H9 (cell line): Measurements from ENCODE around the gene DNAAF1. TPM values are rescaled to one million over a fixed set of nuclear protein-coding genes. Genes with fewer than 3 reads are reported as not detected.

Experiments
- DNase-seq: peaks from one replicate; pipeline ENCODE4 v3.0.0-alpha.2; 2017
- H2AFZ ChIP-seq: one replicate; pipeline ENCODE4 v1.6.1; 2013; ENCODE audit warnings: mild to moderate bottlenecking, low read length, control low read depth, moderate library complexity
- H2AK5ac ChIP-seq: 2 replicates; pipeline ENCODE4 v1.6.1; 2013; ENCODE audit warnings: low read length, control low read depth, mixed read lengths; ENCODE audit not compliant: insufficient read length
- H2BK120ac ChIP-seq: one replicate; pipeline ENCODE4 v1.6.1; 2013; ENCODE audit warnings: low read depth, mild to moderate bottlenecking, low read length, control low read depth, inconsistent platforms; ENCODE audit not compliant: poor library complexity, severe bottlenecking
- H2BK12ac ChIP-seq: 2 replicates; pipeline ENCODE4 v1.6.1; 2013; ENCODE audit warnings: low read length, control low read depth, mixed read lengths, low read depth; ENCODE audit not compliant: insufficient read length
- H2BK15ac ChIP-seq: 2 replicates; pipeline ENCODE4 v1.6.1; 2013; ENCODE audit warnings: low read depth, low read length, control low read depth
- H2BK20ac ChIP-seq: one replicate; pipeline ENCODE4 v1.6.1; 2013; ENCODE audit warnings: low read depth, mild to moderate bottlenecking, low read length, control low read depth, inconsistent platforms; ENCODE audit not compliant: poor library complexity, severe bottlenecking
- H2BK5ac ChIP-seq: 2 replicates; pipeline ENCODE4 v1.6.1; 2013; ENCODE audit warnings: low read length, control low read depth, mixed read lengths; ENCODE audit not compliant: insufficient read length
- H3K14ac ChIP-seq: 2 replicates; pipeline ENCODE4 v1.6.1; 2013; ENCODE audit warnings: low read length, control low read depth; ENCODE audit not compliant: insufficient read depth
- H3K18ac ChIP-seq: 2 replicates; pipeline ENCODE4 v1.6.1; 2013; ENCODE audit warnings: low read depth, mild to moderate bottlenecking, mixed read lengths, low read length, control low read depth; ENCODE audit not compliant: insufficient read length
- H3K23ac ChIP-seq: 2 replicates; pipeline ENCODE4 v1.6.1; 2013; ENCODE audit warnings: low read length, control low read depth, mixed read lengths, low read depth; ENCODE audit not compliant: insufficient read length
- H3K23me2 ChIP-seq: 2 replicates; pipeline ENCODE4 v1.6.1; 2013; ENCODE audit warnings: low read depth, mild to moderate bottlenecking, mixed read lengths, low read length, control low read depth; ENCODE audit not compliant: insufficient read length, poor library complexity, severe bottlenecking
- H3K27ac ChIP-seq: 2 replicates; pipeline ENCODE4 v1.5.1; 2013; ENCODE audit warnings: low read length, control low read depth, mixed read lengths, low read depth; ENCODE audit not compliant: insufficient read length
- H3K27me3 ChIP-seq: 2 replicates; pipeline ENCODE4 v1.6.1; 2013; ENCODE audit warnings: low read length, control low read depth, inconsistent platforms; ENCODE audit not compliant: insufficient read depth
- H3K4ac ChIP-seq: 2 replicates; pipeline ENCODE4 v1.6.1; 2013; ENCODE audit warnings: low read depth, mild to moderate bottlenecking, control low read depth, inconsistent platforms, low read length, moderate library complexity
- H3K4me1 ChIP-seq: 2 replicates; pipeline ENCODE4 v1.6.1; 2013; ENCODE audit warnings: low read length, control low read depth, inconsistent platforms; ENCODE audit not compliant: insufficient read depth
- H3K4me2 ChIP-seq: 2 replicates; pipeline ENCODE4 v1.6.1; 2013; ENCODE audit warnings: low read length, control low read depth, mixed read lengths; ENCODE audit not compliant: insufficient read length, insufficient read depth
- H3K56ac ChIP-seq: 2 replicates; pipeline ENCODE4 v1.6.1; 2013; ENCODE audit warnings: low read depth, mild to moderate bottlenecking, mixed read lengths, low read length, control low read depth; ENCODE audit not compliant: insufficient read length
- H3K79me1 ChIP-seq: 2 replicates; pipeline ENCODE4 v1.6.1; 2013; ENCODE audit warnings: low read depth, mild to moderate bottlenecking, moderate library complexity, low read length, control low read depth, inconsistent platforms; ENCODE audit not compliant: insufficient read depth, poor library complexity, severe bottlenecking
- H3K79me2 ChIP-seq: 2 replicates; pipeline ENCODE4 v1.6.1; 2013; ENCODE audit warnings: low read length, control low read depth, inconsistent platforms; ENCODE audit not compliant: insufficient read depth
- H3K9ac ChIP-seq: 2 replicates; pipeline ENCODE4 v1.6.1; 2013; ENCODE audit warnings: low read length, control low read depth, mixed read lengths; ENCODE audit not compliant: insufficient read length; ENCODE audit errors: extremely low read depth
- H3K9me3 ChIP-seq: one replicate; pipeline ENCODE4 v1.6.1; 2013; ENCODE audit warnings: low read depth, low read length, inconsistent platforms; ENCODE audit not compliant: control insufficient read depth
- H3T11ph ChIP-seq: one replicate; pipeline ENCODE4 v1.6.1; 2013; ENCODE audit warnings: mild to moderate bottlenecking, low read length, control low read depth, inconsistent platforms
- H4K20me1 ChIP-seq: one replicate; pipeline ENCODE4 v1.6.1; 2013; ENCODE audit not compliant: control insufficient read depth, insufficient read length, insufficient read depth
- H4K5ac ChIP-seq: 2 replicates; pipeline ENCODE4 v1.6.1; 2013; ENCODE audit warnings: low read depth, mild to moderate bottlenecking, mixed read lengths, low read length, control low read depth; ENCODE audit not compliant: insufficient read length
- H4K8ac ChIP-seq: replicated peaks from 2 replicates; pipeline ENCODE4 v1.6.1; 2013; ENCODE audit warnings: low read length, control low read depth, mixed read lengths, low read depth; ENCODE audit not compliant: insufficient read length
- H4K91ac ChIP-seq: 2 replicates; pipeline ENCODE4 v1.6.1; 2013; ENCODE audit warnings: low read depth, mild to moderate bottlenecking, moderate library complexity, mixed read lengths, low read length, control low read depth; ENCODE audit not compliant: insufficient read length
- H3K27ac Mint-ChIP-seq, 3 experiments: 2 replicates in 2 of 3; 3 replicates in 1 of 3; pipeline ENCODE4 v1.8.0; 2020 to 2021; ENCODE audit warnings: mixed read lengths in 3 of 3, mild to moderate bottlenecking in 1 of 3, moderate library complexity in 1 of 3
- H3K27me3 Mint-ChIP-seq: 2 replicates; pipeline ENCODE4 v1.8.0; 2021; ENCODE audit warnings: low read depth, mild to moderate bottlenecking, moderate library complexity, mixed read lengths
- H3K36me3 Mint-ChIP-seq, 3 experiments: 2 replicates in 2 of 3; 3 replicates in 1 of 3; pipeline ENCODE4 v1.8.0; 2020 to 2021; ENCODE audit warnings: low read depth in 3 of 3, mixed read lengths in 3 of 3; ENCODE audit not compliant: insufficient read depth in 1 of 3
- H3K4me1 Mint-ChIP-seq, 2 experiments: 2 replicates each; pipeline ENCODE4 v1.8.0; 2020; ENCODE audit warnings: mixed read lengths in 2 of 2
- H3K4me3 Mint-ChIP-seq, 2 experiments: 2 replicates in 1 of 2; 3 replicates in 1 of 2; pipeline ENCODE4 v1.8.0; 2020 to 2021; ENCODE audit warnings: mild to moderate bottlenecking in 2 of 2, mixed read lengths in 2 of 2, moderate library complexity in 1 of 2
- H3K9me3 Mint-ChIP-seq, 2 experiments: 2 replicates in 1 of 2; 3 replicates in 1 of 2; pipeline ENCODE4 v1.8.0; 2020; ENCODE audit warnings: mild to moderate bottlenecking in 2 of 2, mixed read lengths in 2 of 2, moderate library complexity in 1 of 2
- WGBS: extraction: QIAGEN DNeasy Blood & Tissue Kit; methylation state at CpG from one replicate; pipeline ENCODE4 v1.1.7; 2013; ENCODE audit warnings: missing lambda C conversion rate, low lambda C conversion rate, mixed read lengths; ENCODE audit not compliant: insufficient read length; ENCODE audit errors: extremely low coverage; 5-methylcytosine and 5-hydroxymethylcytosine counted together
- total RNA-seq: library from RNA; stranded (reverse); gene quantifications from 2 replicates; pipeline ENCODE4 v1.2.1, GENCODE V29; 2021
- TF ChIP-seq, protein P1 (sequence below): fragments of 200-600 bp; sonication (generic); conservative IDR thresholded peaks from 3 replicates; pipeline ENCODE4 v1.8.0; 2021; ENCODE audit warnings: antibody characterized with exemption, mild to moderate bottlenecking

The DNAAF1 gene
- total RNA-seq, 1 experiment from 2014 or later = not detected

DNA sequence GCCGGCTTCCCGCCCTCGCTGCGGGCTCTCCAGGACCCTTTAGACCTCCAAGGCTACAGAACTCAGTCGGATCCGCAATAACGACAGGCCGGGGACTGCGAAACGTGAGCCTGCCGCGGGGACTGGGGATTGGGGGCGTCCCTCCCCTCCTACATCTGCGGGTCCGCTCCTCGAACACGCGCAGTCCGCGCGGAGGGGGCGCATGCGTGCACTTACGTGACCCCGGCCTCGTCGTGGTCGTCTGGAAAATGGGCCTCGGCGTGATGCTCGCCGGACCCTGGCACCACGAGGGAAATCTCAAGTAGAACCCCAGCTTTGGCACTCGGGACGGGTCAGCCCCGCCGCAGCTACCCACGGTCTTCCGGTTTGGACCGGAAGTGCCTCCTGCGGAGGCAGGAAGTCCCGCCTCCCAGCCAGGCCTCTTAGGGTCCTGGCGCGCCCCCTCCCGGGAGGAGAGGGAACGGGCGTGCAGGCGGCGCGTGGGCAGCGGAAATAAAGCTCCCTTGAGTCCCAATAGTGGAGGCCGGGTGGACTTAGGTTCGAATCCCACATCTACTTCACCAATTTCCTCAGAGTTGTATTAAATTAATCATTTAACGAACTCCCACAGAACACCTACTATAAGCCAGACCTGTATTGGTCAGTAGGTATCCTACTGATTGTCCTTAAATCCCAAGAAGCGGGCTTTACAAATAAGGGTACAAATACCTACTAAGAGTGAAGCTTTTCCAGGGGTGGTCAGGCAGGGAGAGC is 41.8 kb downstream of the DNAAF1 start, which contains the start of gene TAF1C:
TAF1C (minus strand) TSS at position 373 of the 753 bp plus-strand sequence. CDS start 2,069 bp downstream, outside the sequence.
- H3K27ac ChIP-seq = no peak within 1 kb of the TSS
- Mint-ChIP-seq H3K9me3 (no peaks in the 10 kb centered on the region), H3K27me3 (peaks cover 2% of the 10 kb centered on the region; the same call in 1 of the 2 replicates)

More for the DNA sequence above, 41.8 kb downstream of the DNAAF1 start, which contains the start of gene TAF1C:
- no peak within 1 kb of the TSS for H2BK12ac ChIP-seq
- Mint-ChIP-seq H3K36me3 (peaks cover 12 to 34% (median 34%) of the 10 kb centered on the region in 3 experiments; a peak in 6 of 7 replicates), H3K4me1 (peaks cover 8 to 13% of the 10 kb centered on the region in 2 experiments), H3K27ac (peak within 1 kb of the TSS in 2 of 3 experiments; percentile 82 to 87; a peak in 3 of 7 replicates), H3K4me3 (peak within 1 kb of the TSS; percentile 92 to 94)
- H3K23ac ChIP-seq = no peak within 1 kb of the TSS
- H2AK5ac ChIP-seq = no peak within 1 kb of the TSS
- H3K79me1 ChIP-seq = peaks cover 6% of the 10 kb centered on the region
- peaks cover 9% of the 10 kb centered on the region; the same call in 1 of the 2 replicates for H3K79me2 ChIP-seq
- H3K56ac ChIP-seq = no peak within 1 kb of the TSS
- no peak within 1 kb of the TSS for H4K91ac ChIP-seq
- no peak within 1 kb of the TSS for H3K4ac ChIP-seq
- no peaks in the 10 kb centered on the region for H4K20me1 ChIP-seq
- no peak within 1 kb of the TSS for H4K5ac ChIP-seq
- no peak within 1 kb of the TSS for H2BK5ac ChIP-seq
- no CpG with 5 or more reads among the region's 55 CpGs for WGBS
- no peak within 1 kb of the TSS for H2BK120ac ChIP-seq
- H2BK15ac ChIP-seq = no peak within 1 kb of the TSS
- H3K4me2 ChIP-seq = peak within 1 kb of the TSS; percentile 52
- no peaks in the 10 kb centered on the region for H3K27me3 ChIP-seq
- no peaks in the 10 kb centered on the region for H3K9me3 ChIP-seq
- peak; percentile 89 for DNase-seq
- no peak within 1 kb of the TSS for H2BK20ac ChIP-seq
- peaks cover 6% of the 10 kb centered on the region for H3K23me2 ChIP-seq
- H3T11ph ChIP-seq = no peak within 1 kb of the TSS
- peak within 1 kb of the TSS; percentile 84 for H3K14ac ChIP-seq
- H4K8ac ChIP-seq = no peak within 1 kb of the TSS
- TF ChIP-seq, protein P1, sequence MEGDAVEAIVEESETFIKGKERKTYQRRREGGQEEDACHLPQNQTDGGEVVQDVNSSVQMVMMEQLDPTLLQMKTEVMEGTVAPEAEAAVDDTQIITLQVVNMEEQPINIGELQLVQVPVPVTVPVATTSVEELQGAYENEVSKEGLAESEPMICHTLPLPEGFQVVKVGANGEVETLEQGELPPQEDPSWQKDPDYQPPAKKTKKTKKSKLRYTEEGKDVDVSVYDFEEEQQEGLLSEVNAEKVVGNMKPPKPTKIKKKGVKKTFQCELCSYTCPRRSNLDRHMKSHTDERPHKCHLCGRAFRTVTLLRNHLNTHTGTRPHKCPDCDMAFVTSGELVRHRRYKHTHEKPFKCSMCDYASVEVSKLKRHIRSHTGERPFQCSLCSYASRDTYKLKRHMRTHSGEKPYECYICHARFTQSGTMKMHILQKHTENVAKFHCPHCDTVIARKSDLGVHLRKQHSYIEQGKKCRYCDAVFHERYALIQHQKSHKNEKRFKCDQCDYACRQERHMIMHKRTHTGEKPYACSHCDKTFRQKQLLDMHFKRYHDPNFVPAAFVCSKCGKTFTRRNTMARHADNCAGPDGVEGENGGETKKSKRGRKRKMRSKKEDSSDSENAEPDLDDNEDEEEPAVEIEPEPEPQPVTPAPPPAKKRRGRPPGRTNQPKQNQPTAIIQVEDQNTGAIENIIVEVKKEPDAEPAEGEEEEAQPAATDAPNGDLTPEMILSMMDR = peak; percentile 94
- peak within 1 kb of the TSS; percentile 24 for H2AFZ ChIP-seq
- H3K9ac ChIP-seq = peak within 1 kb of the TSS; percentile 93
- H3K18ac ChIP-seq = peak within 1 kb of the TSS; percentile 56
- no peaks in the 10 kb centered on the region for H3K4me1 ChIP-seq
